Hair follicular keratinocyte (primary cell): ENCODE results near the gene SFTPA2. TPM values are rescaled to one million over a fixed set of nuclear protein-coding genes. Genes with fewer than 3 reads are reported as not detected.

ENCODE experiments used
- total RNA-seq: library from RNA; depleted of rRNA; stranded (reverse); fragments of >200 nt; gene quantifications from 2 replicates; pipeline ENCODE4 v1.2.3, GENCODE V29; 2015

Gene SFTPA2
- total RNA-seq, result not detected in 2 replicates

DNA sequence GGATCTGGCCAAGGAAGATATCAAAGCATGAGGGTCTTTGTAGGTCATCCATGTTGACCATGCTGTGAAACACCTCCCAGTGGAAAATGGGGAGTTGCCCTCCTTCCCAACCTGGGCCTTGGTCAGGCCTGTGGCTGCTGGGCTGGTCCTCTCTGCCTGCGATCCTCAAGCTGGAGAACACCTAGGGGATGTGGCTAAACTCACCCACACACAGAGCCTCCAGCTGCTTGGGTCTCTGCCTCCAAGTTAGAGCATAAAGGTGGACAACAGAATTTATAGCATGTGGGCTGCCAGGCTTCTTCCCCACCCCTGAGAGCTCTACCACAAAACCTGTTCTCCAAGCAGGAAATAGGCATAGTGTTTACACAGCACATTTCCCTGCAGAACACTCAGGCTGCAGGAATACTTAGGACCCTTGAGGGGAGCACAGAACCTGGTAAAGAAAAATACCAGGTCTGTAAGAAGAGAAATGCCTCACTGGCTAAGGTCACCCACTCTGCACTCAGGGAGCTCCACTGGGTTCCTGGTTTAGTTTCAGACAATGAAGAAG, at the start of gene SFTPA2:
Gene SFTPA2, minus strand, starts transcription at position 248 of the 550 bp plus-strand sequence. CDS start 924 bp downstream, outside the sequence.

DNA sequence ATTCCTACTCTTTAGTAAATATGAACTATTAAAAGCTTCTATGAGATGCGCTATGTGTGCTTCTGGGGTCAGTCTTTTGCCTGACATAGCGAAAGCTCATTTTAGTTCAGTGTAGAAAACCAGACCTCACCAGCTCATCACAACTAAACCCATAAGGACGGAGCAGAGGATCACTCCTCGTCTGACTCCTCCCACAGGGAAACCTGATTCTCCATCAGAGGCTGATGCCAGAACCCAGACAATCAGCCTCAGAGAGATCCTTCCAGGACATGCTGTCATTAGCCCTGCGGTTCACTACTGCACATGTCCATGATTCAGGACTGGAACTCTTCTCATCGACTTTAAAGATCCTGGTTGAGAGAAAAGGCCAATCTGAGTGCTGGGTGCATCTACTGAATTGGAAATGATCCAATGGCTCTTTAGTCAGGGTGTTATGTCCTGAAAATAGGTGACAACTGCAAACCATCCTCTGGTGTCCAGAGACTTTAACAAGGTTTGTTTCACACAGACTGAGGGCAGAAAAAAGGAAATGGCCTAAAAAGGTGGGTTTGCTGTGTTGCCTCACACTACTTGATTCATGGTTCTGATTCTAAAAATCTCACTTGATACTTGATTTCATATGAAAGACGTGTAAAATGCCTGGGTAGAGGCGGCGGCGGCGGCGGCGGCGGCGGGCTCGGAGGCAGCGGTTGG, 48.2 kb downstream of the SFTPA2 start, which contains the start of gene EIF5AL1:
Gene EIF5AL1, plus strand, starts transcription at position 643 of the 693 bp plus-strand sequence. CDS start 117 bp downstream, outside the sequence.

Other genes starting within 250 kb of the SFTPA2 start
- 40.9 and 65.4 TPM in 2 replicates for gene PPIF, start 212.9 kb downstream of the SFTPA2 start, total RNA-seq
- gene ZCCHC24, start 114.8 kb downstream of the SFTPA2 start, total RNA-seq, result 1.0 and 1.5 TPM in 2 replicates
- gene EIF5AL1, start 47.9 kb downstream of the SFTPA2 start, total RNA-seq, result 0.31 and 0.84 TPM in 2 replicates
- not detected in 2 replicates for gene SFTPA1, start 50.5 kb upstream of the SFTPA2 start, total RNA-seq
- 0.62 and 0.99 TPM in 2 replicates for gene NUTM2B, start 142.8 kb upstream of the SFTPA2 start, total RNA-seq